ENCODE data around the gene C1orf35. TPM values are rescaled to one million over a fixed set of nuclear protein-coding genes. Genes with fewer than 3 reads are reported as not detected.

C1orf35 gene
- total RNA-seq, 1 donor = 5.4 TPM

GRCh38 chr1:228088586-228089498 lies 14.3 kb downstream of the C1orf35 start:
- TF ChIP-seq CTCF (IDR thresholded peaks at IDR 0.05; ENCODE audit: extremely low read depth, low read depth, low read length) = no peak
- DNase-seq (ENCODE audit: insufficient read length, low spot score, missing footprints) = peak; percentile 89
- H3K27ac ChIP-seq (ENCODE audit: low read depth, low read length) = peak overlapping the region; percentile 91
- no peak overlapping the region for H3K4me3 ChIP-seq (ENCODE audit: insufficient read depth, low read length)
- H3K27me3 ChIP-seq (ENCODE audit: insufficient read depth, low read length) = no peaks in the 10 kb centered on the region
- peaks cover 65% of the 10 kb centered on the region for H3K4me1 ChIP-seq (ENCODE audit: insufficient read depth, low read length)
- H4K20me1 ChIP-seq (ENCODE audit: insufficient read depth, low read length) = peaks cover 100% of the 10 kb centered on the region
- H2AFZ ChIP-seq (ENCODE audit: low read length) = no peak overlapping the region
- H3K9me3 ChIP-seq (ENCODE audit: low read depth, low read length) = no peaks in the 10 kb centered on the region
- H3K36me3 ChIP-seq (ENCODE audit: insufficient read depth, low read length) = peaks cover 50% of the 10 kb centered on the region
- peaks cover 100% of the 10 kb centered on the region for H3K79me2 ChIP-seq (ENCODE audit: insufficient read depth, low read length)
- peak overlapping the region; percentile 100 for H3K4me2 ChIP-seq (ENCODE audit: insufficient read depth, low read length)

GRCh38 chr1:228087771-228088251 lies 15.3 kb downstream of the C1orf35 start:
- Histone ChIP-seq H3K4me1 (ENCODE audit: insufficient read depth, low read length) (peaks cover 65% of the 10 kb centered on the region), H3K4me3 (ENCODE audit: insufficient read depth, low read length) (peak overlapping the region; percentile 48), H3K27me3 (ENCODE audit: insufficient read depth, low read length) (no peaks in the 10 kb centered on the region), H3K27ac (ENCODE audit: low read depth, low read length) (peak overlapping the region; percentile 91), H3K79me2 (ENCODE audit: insufficient read depth, low read length) (peaks cover 100% of the 10 kb centered on the region), H3K9me3 (ENCODE audit: low read depth, low read length) (no peaks in the 10 kb centered on the region), H3K36me3 (ENCODE audit: insufficient read depth, low read length) (peaks cover 44% of the 10 kb centered on the region), H2AFZ (ENCODE audit: low read length) (no peak overlapping the region), H4K20me1 (ENCODE audit: insufficient read depth, low read length) (peaks cover 98% of the 10 kb centered on the region), H3K4me2 (ENCODE audit: insufficient read depth, low read length) (peak overlapping the region; percentile 100)
- peak; percentile 24 for TF ChIP-seq CTCF (IDR thresholded peaks at IDR 0.05; ENCODE audit: extremely low read depth, low read depth, low read length)
- peak; percentile 93 for DNase-seq (ENCODE audit: insufficient read length, low spot score, missing footprints)

GRCh38 chr1:228085287-228085951 lies 17.7 kb downstream of the C1orf35 start:
- peak overlapping the region; percentile 100 for H3K4me2 ChIP-seq (ENCODE audit: insufficient read depth, low read length)
- peak; percentile 92 for DNase-seq (ENCODE audit: insufficient read length, low spot score, missing footprints)
- no peaks in the 10 kb centered on the region for H3K27me3 ChIP-seq (ENCODE audit: insufficient read depth, low read length)
- peaks cover 29% of the 10 kb centered on the region for H3K36me3 ChIP-seq (ENCODE audit: insufficient read depth, low read length)
- H4K20me1 ChIP-seq (ENCODE audit: insufficient read depth, low read length) = peaks cover 83% of the 10 kb centered on the region
- TF ChIP-seq CTCF (IDR thresholded peaks at IDR 0.05; ENCODE audit: extremely low read depth, low read depth, low read length) = no peak
- H3K79me2 ChIP-seq (ENCODE audit: insufficient read depth, low read length) = peaks cover 94% of the 10 kb centered on the region
- H3K27ac ChIP-seq (ENCODE audit: low read depth, low read length) = peak overlapping the region; percentile 91
- H3K9me3 ChIP-seq (ENCODE audit: low read depth, low read length) = no peaks in the 10 kb centered on the region
- H3K4me3 ChIP-seq (ENCODE audit: insufficient read depth, low read length) = peak overlapping the region; percentile 94
- peaks cover 68% of the 10 kb centered on the region for H3K4me1 ChIP-seq (ENCODE audit: insufficient read depth, low read length)
- no peak overlapping the region for H2AFZ ChIP-seq (ENCODE audit: low read length)

- peak; percentile 30 for DNase-seq (ENCODE audit: insufficient read length, low spot score, missing footprints)
- peak overlapping the region; percentile 94 for H3K4me3 ChIP-seq (ENCODE audit: insufficient read depth, low read length)
- no peaks in the 10 kb centered on the region for H3K27me3 ChIP-seq (ENCODE audit: insufficient read depth, low read length)
- peaks cover 94% of the 10 kb centered on the region for H3K79me2 ChIP-seq (ENCODE audit: insufficient read depth, low read length)
- peak overlapping the region; percentile 91 for H3K27ac ChIP-seq (ENCODE audit: low read depth, low read length)
- TF ChIP-seq CTCF (IDR thresholded peaks at IDR 0.05; ENCODE audit: extremely low read depth, low read depth, low read length) = no peak
- H3K36me3 ChIP-seq (ENCODE audit: insufficient read depth, low read length) = peaks cover 24% of the 10 kb centered on the region
- H4K20me1 ChIP-seq (ENCODE audit: insufficient read depth, low read length) = peaks cover 83% of the 10 kb centered on the region
- peaks cover 62% of the 10 kb centered on the region for H3K4me1 ChIP-seq (ENCODE audit: insufficient read depth, low read length)
- peak overlapping the region; percentile 100 for H3K4me2 ChIP-seq (ENCODE audit: insufficient read depth, low read length)
- H2AFZ ChIP-seq (ENCODE audit: low read length) = no peak overlapping the region
- H3K9me3 ChIP-seq (ENCODE audit: low read depth, low read length) = no peaks in the 10 kb centered on the region
Observed at GRCh38 chr1:228084797-228085196, 18.3 kb downstream of the C1orf35 start.

All from osteoblast (primary cell).